Measurements from ENCODE around the gene COG1. TPM values are rescaled to one million over a fixed set of nuclear protein-coding genes. Genes with fewer than 3 reads are reported as not detected.

Gene COG1
- total and polyA plus RNA-seq, 2 donors (not counting 3 experiments of a cell fraction or from before 2014, with no cell fraction given) = 26.2 to 39.0 TPM

DNA sequence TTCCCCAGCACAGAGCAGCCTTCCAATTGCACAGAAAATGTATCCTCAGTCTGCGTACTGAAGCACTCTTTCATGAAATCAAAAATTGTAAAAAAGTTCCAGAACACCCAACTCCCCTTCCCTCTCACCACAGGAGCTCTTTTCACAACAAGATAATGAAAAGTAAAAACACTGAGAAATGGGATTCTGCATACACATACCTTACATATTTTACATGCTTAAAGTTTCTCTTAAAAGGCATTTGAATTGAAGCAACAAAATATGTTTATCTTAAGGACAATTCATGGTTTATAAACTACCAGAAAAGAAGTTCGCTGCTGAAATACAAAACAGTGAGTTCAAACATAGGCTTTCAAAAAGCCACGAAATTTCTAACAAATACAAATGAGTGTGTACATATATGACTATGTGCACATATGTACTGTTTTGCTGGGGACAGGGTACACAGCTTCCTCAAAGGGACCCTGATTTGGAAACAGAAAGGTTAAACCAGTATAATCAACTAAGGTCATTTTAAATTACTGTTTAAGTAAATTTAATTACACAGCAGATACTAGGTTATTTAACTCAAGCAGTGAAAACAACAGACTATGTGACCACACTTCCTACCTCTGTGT lies 33.8 kb downstream of the COG1 start:
- FAIRE-seq (no peak), DNase-seq (ENCODE audit: low read depth, low spot score) (no peak)
- Histone ChIP-seq H3K4me1 (ENCODE audit: control insufficient read depth, extremely low read depth, insufficient read depth, low read length) (peaks cover 43% of the 10 kb centered on the region), H3K4me3 (replicated peaks in 1 of 3; ENCODE audit: insufficient read depth in 1 of 3, low read depth in 1 of 3, low read length in 3 of 3) (no peak overlapping the region), H3K27me3 (ENCODE audit: control insufficient read depth in 2 of 2, insufficient read depth in 2 of 2, low read length in 2 of 2) (no peaks in the 10 kb centered on the region), H2AFZ (ENCODE audit: low read depth, low read length) (no peak overlapping the region), H3K4me2 (ENCODE audit: insufficient read depth, low read length) (peak overlapping the region; percentile 57), H3K9ac (replicated peaks; ENCODE audit: extremely low read depth, insufficient read depth, low read length) (no peak overlapping the region), H4K20me1 (replicated peaks; ENCODE audit: control insufficient read depth, extremely low read depth, insufficient read depth, low read length) (no peaks in the 10 kb centered on the region), H3K79me2 (ENCODE audit: control insufficient read depth, insufficient read depth, low read length) (peaks cover 77% of the 10 kb centered on the region), H3K9me3 (replicated peaks; ENCODE audit: control insufficient read depth, insufficient read depth, low read length) (no peaks in the 10 kb centered on the region), H3K36me3 (ENCODE audit: control insufficient read depth in 2 of 2, extremely low read depth in 1 of 2, insufficient read depth in 2 of 2, low read length in 2 of 2) (no peaks in the 10 kb centered on the region), H3K27ac (ENCODE audit: insufficient read depth, low read depth, low read length) (no peak overlapping the region), H3K9me1 (replicated peaks; ENCODE audit: control insufficient read depth, extremely low read depth, insufficient read depth, low read length) (no peaks in the 10 kb centered on the region)
- TF ChIP-seq, protein P1, sequence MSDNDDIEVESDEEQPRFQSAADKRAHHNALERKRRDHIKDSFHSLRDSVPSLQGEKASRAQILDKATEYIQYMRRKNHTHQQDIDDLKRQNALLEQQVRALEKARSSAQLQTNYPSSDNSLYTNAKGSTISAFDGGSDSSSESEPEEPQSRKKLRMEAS (IDR thresholded peaks at IDR 0.05; ENCODE audit: insufficient read depth, insufficient read length) = no peak
- TF ChIP-seq JUN (IDR thresholded peaks at IDR 0.05; ENCODE audit: borderline replicate concordance, insufficient read depth, insufficient read length, low read depth) (no peak), FOS (IDR thresholded peaks at IDR 0.05; ENCODE audit: borderline replicate concordance, insufficient read depth, low read length) (no peak), POLR2A (IDR thresholded peaks at IDR 0.05; ENCODE audit: low read depth, low read length) (no peak), POLR2AphosphoS5 (IDR thresholded peaks at IDR 0.05; ENCODE audit: insufficient read depth, low read depth, low read length) (no peak), EZH2 (IDR thresholded peaks at IDR 0.05; ENCODE audit: borderline replicate concordance, low read depth, low read length, severe bottlenecking) (no peak), MYC (IDR thresholded peaks at IDR 0.05; ENCODE audit: low read depth, low read length) (no peak), GATA2 (IDR thresholded peaks at IDR 0.05; ENCODE audit: insufficient read depth, insufficient read length, low read depth, low read length) (no peak)
- TF ChIP-seq, protein P2, sequence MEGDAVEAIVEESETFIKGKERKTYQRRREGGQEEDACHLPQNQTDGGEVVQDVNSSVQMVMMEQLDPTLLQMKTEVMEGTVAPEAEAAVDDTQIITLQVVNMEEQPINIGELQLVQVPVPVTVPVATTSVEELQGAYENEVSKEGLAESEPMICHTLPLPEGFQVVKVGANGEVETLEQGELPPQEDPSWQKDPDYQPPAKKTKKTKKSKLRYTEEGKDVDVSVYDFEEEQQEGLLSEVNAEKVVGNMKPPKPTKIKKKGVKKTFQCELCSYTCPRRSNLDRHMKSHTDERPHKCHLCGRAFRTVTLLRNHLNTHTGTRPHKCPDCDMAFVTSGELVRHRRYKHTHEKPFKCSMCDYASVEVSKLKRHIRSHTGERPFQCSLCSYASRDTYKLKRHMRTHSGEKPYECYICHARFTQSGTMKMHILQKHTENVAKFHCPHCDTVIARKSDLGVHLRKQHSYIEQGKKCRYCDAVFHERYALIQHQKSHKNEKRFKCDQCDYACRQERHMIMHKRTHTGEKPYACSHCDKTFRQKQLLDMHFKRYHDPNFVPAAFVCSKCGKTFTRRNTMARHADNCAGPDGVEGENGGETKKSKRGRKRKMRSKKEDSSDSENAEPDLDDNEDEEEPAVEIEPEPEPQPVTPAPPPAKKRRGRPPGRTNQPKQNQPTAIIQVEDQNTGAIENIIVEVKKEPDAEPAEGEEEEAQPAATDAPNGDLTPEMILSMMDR (IDR thresholded peaks at IDR 0.05; ENCODE audit: extremely low read depth in 1 of 2, insufficient read depth in 1 of 2, low read depth in 1 of 2, low read length in 2 of 2) = no peak
- intact Hi-C loops (cut with micrococcal nuclease) (no loop called here), dilution Hi-C loops (cut with MboI; ENCODE audit: extremely low pct_ligation_motif_present, low sequenced_read_pairs) (no loop called here)
- ChIA-PET POLR2A (no interaction called here), CTCF (interaction anchor here (0.7 to 2.9 kb wide), 7 partner anchors 11 to 499 kb away, joined by 3 to 22 read pairs (median 3); no protein-coding TSS in a partner anchor)
- no TSS peak for BruUV-seq (replicated peaks)

Data from endothelial cell of umbilical vein (primary cell).